ENCODE data around the gene LBX2. TPM values are rescaled to one million over a fixed set of nuclear protein-coding genes. Genes with fewer than 3 reads are reported as not detected.

Gene LBX2
- total and polyA plus RNA-seq, 9 of the 15 experiments (the other 6 are each of a cell fraction or from before 2014, with no cell fraction given), result 0.39 to 6.2 (median 1.8) TPM; not detected in 1

GRCh38 chr2:74486141-74486540, 13.3 kb downstream of the LBX2 start:
- Histone ChIP-seq H3K4me2 (ENCODE audit: insufficient read depth, low read length) (no peak overlapping the region), H3K27me3 (ENCODE audit: control insufficient read depth in 2 of 2, insufficient read depth in 2 of 2, low read length in 2 of 2) (no peaks in the 10 kb centered on the region), H2AFZ (ENCODE audit: low read depth, low read length) (no peak overlapping the region), H3K36me3 (ENCODE audit: control insufficient read depth, insufficient read depth, low read length) (peaks cover 31% of the 10 kb centered on the region; the same call in 2 of the 3 replicates), H3K9me1 (ENCODE audit: control insufficient read depth, insufficient read depth, low read length) (no peaks in the 10 kb centered on the region), H3K79me2 (ENCODE audit: control insufficient read depth, insufficient read depth, low read length) (peaks cover 25% of the 10 kb centered on the region), H3K4me1 (replicated peaks in 1 of 2; ENCODE audit: control insufficient read depth in 2 of 2, insufficient read depth in 2 of 2, low read length in 2 of 2) (peaks cover 8 to 23% of the 10 kb centered on the region in 2 experiments; a peak in 4 of 5 replicates), H3K27ac (ENCODE audit: extremely low read depth, low read depth, low read length) (no peak overlapping the region), H3K9me3 (replicated peaks; ENCODE audit: control insufficient read depth, insufficient read depth, low read depth, low read length) (no peaks in the 10 kb centered on the region), H3K9ac (ENCODE audit: insufficient read depth in 1 of 2, low read depth in 2 of 2, low read length in 2 of 2) (no peak overlapping the region), H3K4me3 (no peak overlapping the region), H4K20me1 (replicated peaks; ENCODE audit: control insufficient read depth, insufficient read depth, low read length) (no peaks in the 10 kb centered on the region; the same call in 1 of the 2 replicates)
- intact Hi-C loops (cut with micrococcal nuclease), result no loop called here
- BruUV-seq (replicated peaks), result no TSS peak
- FAIRE-seq (no peak), DNase-seq (ENCODE audit: extremely low read depth in 1 of 4, low spot score in 3 of 4) (no peak), ATAC-seq (no peak)
- no peak for TF ChIP-seq WHSC1 (IDR thresholded peaks at IDR 0.05; ENCODE audit: low read length)
- TF ChIP-seq ELK3 (CRISPR knock-in tag; IDR thresholded peaks at IDR 0.05), result no peak
- TF ChIP-seq STAG1 (CRISPR knock-in tag; IDR thresholded peaks at IDR 0.05; ENCODE audit: borderline replicate concordance), result no peak
- TF ChIP-seq ZNF274 (IDR thresholded peaks at IDR 0.05; ENCODE audit: borderline replicate concordance, low read depth, low read length), result no peak
- TF ChIP-seq ZFP91 (CRISPR knock-in tag; IDR thresholded peaks at IDR 0.05), result no peak
- TF ChIP-seq RFX1 (IDR thresholded peaks at IDR 0.05), result no peak
- no peak for TF ChIP-seq NKRF (IDR thresholded peaks at IDR 0.05; ENCODE audit: borderline replicate concordance)
- TF ChIP-seq ZNF184 (CRISPR knock-in tag; IDR thresholded peaks at IDR 0.05), result no peak
- TF ChIP-seq STAT5B (CRISPR knock-in tag; IDR thresholded peaks at IDR 0.05), result no peak
- no peak for TF ChIP-seq CHD4 (IDR thresholded peaks at IDR 0.05; ENCODE audit: insufficient read depth, insufficient replicate concordance, low read depth, low read length, poor library complexity, severe bottlenecking)
- no peak for TF ChIP-seq ZNF253 (CRISPR knock-in tag; conservative IDR thresholded peaks at IDR 0.05)
- in situ Hi-C loops (cut with MboI), result loop anchor here (5.0 kb wide), 1 partner anchor 86 kb away; no protein-coding TSS in a partner anchor
- 93% methylated on average over 2 of the region's 2 CpGs for WGBS (ENCODE audit: insufficient coverage, low coverage, missing lambda C conversion rate)
- POLR2A ChIA-PET, result no interaction called here
- CTCF ChIA-PET (ENCODE audit: low intra/inter-chr PET ratio), result no interaction called here

All from K562 (cell line).